Right hindlimb (tissue), 1 donor: ENCODE results near the gene L3MBTL4.
A peak's percentile ranks its signal among the peaks of the same experiment; 100 is the strongest.
"Not testable (repeated sequence)": the region's sequence is repeated elsewhere in the genome, so short reads cannot be mapped to it uniquely, and the experiment has no call there.

Experiments
- DNase-seq: peaks from one replicate; pipeline ENCODE4 v3.0.0-alpha.2; 2018

Gene L3MBTL4

DNA sequence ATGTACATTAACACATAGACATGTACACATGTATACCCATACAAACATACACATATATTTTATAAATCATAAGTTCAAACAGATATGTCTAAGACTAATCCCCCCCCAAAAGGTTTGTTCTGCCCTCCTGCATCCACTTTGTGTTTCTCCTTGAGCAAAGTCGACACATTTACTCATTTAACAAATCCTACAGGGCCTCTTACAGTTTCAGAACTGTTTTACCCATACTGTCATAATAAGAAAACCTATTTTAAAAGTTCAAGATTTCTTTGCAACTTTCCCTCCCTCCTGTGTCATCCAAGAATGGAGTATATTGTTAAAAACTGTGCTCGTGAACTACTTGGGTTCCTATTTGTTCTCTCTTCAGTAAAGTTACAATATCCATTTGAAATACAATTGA is 166.7 kb downstream of the L3MBTL4 start:
- DNase-seq: no peak

DNA sequence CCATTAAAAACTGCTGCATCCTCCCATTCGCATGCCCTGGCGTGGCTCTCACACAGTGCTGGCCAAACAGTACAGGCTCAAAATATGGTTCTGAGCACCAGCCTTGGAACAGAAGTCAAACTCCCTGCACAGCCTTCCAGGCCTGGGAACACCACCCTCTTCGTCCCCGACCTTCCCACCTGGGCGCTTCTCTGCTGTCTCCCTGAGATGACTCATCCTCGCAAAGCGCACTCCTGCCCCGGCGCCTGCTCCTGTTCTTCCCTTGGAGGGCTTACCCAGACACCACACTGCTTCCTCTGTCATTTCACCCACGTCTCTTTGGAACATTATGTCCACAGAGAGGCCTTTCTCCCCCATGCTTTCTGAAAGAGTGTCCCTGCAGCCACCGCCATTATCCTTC is 172.7 kb downstream of the L3MBTL4 start:
- DNase-seq: no peak

DNA sequence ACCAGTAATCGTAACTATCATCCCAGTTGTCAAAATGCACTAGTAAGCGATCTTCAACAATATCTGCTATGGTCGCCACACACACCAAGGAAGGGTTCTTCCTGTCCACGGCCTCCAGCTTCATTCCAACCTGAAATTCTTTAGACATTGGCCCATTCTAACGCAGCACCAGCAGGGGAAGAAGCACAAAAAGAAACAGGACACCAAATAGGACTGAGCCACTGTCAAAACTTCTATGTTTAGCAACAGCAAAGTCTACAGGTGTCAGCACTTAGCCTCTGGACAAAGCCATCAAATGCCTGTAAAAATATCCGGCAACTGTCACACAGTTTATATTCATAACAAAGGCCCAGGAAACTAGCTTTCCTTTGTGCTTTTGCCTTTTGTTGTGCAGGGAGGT is 175.0 kb downstream of the L3MBTL4 start:
- DNase-seq: no peak

DNA sequence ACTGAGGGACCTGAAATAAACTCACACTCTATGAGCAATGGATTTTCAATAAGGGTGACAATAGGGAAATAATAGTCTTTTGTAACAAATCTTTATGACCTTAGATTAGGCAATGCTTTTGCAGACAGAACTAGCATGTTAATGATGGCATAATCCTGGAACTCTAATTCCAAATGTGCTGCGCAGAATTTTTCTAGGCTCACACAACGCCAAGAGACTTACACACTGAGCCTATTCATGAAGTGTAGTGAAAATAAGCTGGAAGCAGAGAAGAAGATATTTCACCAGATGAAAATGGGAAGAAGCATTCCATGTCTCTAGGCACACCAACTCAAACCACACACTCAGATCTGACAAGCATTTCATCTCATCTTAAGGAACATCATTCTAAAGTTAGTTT is 178.5 kb downstream of the L3MBTL4 start:
- no peak for DNase-seq

DNA sequence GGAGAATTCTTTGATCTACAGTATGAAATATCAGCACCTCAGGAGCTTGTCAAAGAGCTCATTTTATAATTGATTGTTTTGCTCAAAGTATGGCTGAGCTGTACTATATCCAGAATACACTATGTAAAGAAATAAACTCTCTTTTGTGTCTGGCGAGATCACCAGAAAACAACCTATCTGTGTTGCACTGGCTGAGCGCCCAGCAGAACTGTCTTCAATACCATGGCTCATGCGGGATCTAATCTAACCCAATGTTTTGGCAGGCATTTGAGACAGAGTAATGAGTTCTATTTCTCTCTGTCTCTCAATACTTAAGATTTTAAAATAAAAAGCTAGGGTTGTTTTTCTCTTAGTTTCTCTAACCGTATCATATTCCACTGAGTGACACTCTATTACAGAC is 192.4 kb downstream of the L3MBTL4 start:
- no peak for DNase-seq

DNA sequence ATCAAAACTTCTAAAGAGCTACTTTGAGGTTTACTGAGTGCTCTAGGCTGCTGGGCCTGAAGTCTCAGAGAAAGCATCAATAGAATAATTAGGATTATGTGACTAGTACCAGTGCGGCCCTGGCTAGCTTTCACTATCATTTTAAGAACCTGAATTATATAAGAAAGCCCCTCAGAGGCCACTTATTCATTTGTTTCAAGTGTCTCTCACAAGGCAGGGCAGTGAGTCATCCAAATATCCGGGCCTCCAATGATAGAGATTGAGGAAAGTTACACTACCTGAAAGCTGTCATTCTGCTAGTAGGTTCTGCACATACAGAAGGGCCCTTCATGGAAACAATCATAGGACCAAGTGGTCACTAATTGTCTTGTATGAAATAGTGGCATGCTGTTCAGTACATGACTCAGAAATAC is 193.1 kb downstream of the L3MBTL4 start:
- no peak for DNase-seq

DNA sequence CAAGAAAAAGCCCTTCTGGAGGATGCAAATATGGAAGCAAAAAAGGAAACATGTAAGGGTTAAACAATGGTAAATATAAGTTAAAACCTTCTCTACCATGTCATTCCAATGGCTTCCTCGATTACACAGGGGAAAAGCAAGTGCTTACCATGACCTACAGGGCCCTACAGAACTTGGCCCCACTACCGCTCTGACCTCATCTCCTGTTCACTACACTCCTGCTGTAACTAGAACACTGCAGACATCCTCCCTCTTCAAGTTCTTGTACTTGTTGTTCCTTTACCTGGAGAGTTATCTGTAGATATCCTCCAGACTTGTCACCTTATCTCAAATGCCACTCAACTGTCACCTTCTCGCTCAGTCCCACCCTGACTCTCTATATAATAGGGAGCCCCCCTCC is 194.6 kb downstream of the L3MBTL4 start:
- no peak for DNase-seq

DNA sequence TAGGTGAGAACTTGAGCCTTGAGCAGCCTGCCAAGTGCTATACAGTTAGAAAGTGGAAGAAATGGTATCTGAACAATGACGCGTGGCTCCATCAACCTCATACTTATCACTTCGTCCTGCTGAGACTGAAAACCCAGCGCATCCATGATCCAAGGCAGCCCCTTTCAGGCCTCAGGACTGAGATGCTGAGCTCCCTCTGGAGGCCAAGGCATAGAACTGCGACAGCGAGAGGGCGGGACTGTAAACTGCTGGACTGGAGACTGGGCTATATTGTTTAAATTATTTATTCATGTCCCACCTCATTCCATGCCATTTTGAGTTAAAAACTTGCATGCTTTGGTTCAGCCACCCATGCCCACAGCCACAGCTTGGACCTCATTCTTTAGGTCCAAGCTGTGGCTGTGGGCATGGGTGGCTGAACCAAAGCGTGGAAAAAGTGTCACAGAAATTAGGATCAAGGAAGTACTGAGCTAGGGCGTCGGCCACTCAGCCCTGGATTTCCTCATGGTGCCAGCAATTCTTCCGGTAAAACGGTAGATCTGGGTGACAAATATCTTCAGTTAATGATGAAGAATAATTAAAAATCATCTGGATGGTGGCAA is 195.5 kb downstream of the L3MBTL4 start:
- DNase-seq: peak; percentile 39

DNA sequence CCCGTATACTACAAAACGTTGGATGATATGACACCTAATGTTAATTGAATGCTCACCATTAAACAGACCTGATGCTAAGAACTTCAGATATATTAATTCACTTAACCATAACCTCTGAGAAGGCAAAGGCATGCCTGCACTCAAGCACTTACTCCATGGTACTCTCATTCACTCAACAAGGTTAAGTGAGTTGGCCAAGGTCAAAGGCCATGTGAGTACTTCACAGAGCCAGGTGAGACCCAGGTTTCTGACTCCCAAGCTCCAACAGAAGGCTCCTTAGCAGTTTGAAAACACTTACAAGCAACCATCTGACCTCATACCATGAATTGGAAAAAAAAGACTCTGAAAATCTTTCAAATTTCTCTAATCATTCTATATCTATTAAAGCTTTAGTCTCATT is 198.8 kb downstream of the L3MBTL4 start:
- DNase-seq: no peak

DNA sequence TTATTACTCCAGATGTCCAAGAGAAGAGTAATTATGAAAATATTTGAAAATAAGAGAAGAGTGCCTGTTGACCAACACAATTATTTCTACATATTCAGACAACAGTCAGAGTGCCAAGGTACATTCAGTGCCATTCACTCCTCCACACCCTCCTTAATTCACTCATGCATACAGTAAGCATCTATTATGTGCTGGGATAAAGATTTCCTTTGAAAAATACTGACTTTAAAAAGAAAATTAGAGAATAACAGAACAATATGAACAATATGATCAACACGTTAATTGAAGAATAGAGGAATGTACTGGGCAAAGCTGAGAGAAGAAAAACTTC is 203.6 kb downstream of the L3MBTL4 start:
- DNase-seq: no peak

DNA sequence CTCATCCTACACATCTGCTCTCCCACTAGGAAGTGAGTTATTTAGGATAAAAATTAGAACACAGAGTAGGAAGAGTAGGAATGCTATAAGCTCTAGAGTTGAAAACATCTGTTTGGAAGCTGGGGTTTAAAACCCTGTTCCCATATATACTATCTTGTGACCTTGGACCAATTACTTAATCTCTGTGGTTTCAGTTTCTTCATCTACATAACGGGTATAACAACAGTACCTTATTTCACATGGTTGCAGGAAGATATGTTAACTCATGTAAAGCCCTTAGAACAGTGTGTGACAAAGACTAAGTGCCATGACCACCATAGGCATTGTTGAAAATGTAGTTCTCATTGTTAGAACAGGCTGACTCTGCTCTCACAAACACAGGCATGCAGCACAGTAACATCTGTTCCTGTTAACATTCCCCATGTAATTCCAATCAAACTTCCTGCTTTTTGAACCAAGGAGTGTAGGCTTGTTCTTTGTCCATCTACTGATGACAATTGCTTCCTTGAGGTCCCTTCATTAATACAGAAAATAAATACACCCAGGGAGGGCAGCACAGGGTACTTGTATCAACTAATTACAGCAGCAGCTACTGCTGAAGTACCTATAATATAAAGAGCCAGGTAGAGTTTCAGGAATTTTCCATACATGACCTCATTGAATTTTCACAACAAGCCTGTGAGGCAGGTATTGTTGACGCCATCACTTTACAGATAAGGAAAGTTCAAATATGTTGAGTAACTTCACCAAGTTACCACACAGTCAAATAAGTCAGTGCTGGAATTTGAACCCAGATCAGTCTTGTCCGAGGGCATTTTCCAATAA is 204.2 kb downstream of the L3MBTL4 start:
- no peak for DNase-seq

DNA sequence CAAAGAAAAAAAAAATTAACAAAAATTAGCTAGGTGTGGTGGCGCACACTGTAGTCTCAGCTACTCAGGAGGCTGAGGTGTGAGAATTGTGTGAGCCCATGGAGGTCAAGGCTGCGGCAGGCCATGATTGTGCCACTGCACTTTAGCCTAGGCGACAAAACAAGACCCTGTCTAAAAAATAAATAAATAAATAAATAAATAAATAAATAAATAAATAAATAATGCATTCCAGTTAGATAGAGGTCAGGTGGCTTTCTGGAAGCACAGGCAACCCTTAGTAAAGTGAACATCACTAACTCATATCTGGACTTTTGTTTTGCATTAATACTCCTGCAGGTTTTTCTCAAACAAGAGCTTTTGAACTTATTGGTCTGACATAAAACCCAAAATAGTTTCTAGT is 206.8 kb downstream of the L3MBTL4 start:
- DNase-seq: no peak

DNA sequence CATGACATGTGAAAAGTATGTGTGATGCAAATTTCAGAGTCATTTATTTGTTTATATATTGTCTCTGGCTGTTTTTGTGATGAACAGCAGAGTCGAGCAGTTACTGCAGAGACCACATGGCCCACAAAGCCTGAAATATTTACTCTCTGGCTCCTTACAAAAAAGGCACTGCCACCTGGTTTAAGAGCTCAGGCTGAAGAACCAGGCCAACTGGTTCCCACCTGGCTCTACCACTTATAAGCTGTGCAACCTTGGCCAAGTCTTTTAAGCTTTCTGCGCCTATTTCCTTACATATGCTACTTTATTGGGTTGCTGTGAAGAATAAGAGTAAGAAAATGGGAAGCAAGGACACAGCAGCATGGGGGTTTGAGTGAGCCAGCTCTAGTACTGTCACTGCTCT is 207.6 kb downstream of the L3MBTL4 start:
- no peak for DNase-seq

DNA sequence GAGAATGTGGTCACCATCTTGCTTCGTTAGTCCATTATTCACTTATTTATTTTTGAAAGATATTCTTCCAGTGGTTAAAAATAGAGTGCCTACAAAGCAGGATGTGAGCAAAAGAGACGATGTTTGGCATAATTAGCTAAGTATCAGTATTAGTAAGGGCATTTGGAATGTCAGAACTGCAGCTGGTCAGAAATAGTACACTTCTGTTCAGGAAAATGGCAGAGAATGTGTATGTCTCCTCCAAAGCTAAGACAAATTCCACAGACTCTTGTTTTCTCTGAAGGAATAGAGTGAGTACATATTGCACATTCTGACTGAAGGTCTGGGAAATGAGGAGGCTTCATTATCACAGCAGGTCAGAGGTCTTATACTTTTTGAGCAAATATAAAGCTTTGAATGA is 209.0 kb downstream of the L3MBTL4 start:
- no peak for DNase-seq

DNA sequence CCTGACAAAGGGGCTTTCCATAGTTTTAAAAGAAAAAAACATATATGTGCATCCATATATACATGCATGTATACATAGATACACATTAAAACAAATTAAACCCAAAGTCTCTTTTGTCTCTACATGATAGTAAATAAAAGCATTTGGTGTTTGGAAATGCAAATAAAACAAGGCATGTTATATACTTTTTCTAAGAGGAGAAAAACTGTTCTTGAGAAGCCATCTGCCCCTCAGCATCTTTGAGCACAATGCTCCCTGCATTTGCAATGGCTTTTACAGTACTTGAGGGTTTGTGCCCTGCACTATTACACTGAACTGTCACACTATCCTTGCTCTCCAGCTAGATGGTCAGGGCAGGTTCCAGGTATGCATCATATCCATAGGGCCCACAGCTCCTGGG is 210.2 kb downstream of the L3MBTL4 start:
- DNase-seq: no peak

DNA sequence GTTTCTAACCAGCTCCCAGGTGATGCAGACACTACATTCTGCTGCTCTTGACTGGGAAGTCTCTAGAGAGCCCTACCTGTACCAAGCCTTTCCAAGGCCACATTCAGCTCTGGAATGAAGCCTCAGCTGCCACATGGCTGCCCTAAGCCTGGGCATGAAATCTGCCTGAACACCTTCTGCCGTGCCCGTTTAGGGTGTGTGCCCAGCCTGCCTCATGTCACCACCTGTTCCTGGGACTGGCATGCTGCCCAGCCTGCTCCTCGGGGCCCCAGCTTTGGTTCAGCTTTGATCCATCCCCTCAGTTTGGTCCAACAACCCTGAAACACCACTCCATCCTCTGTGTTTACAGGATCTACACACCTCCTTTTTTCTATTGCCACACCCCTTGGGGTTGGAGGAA is 210.9 kb downstream of the L3MBTL4 start:
- DNase-seq: no peak

DNA sequence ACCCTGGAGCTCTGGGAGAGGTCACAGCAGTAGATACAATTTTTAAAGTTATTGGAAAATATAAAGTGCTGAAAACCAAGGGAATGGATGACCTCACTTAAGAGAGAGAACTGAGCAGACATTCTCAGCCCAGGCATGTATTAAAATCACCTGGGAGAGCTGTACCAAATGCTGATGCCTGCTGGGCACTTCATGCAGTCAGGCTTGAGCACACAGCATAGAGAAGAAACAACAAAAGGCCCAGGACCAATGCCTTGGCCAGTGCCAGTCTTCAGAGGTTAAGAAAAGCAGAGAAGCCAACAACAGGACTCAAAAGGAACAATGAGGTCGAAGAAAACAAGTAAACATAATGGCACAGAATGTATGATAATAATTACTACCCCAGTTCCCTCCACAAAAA is 211.8 kb downstream of the L3MBTL4 start:
- DNase-seq: no peak

DNA sequence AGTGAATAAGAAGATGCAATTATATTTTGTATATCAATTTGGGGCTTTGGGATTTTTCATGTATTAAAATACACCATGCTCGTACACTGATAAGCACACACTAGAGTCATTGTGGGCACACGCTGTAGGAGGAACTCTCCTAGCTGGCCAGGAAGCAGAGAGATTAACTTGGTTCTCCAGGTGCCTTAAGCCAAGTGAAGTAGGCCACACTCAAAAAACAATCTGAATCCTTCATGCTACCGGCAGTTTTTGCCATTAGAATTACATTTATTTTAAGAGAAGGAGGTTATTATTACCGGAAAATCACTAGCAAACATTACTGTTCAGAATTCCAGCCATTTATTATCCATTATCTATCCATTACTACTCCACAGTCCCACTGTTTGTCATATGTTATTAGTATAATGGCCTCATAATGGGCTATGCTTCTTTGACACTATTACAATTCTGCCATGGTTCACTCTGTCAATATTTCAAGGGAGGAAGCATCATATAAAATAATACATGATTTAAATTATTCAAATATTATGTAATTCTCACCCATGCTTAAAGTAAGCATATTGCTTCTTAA is 214.4 kb downstream of the L3MBTL4 start:
- no peak for DNase-seq

DNA sequence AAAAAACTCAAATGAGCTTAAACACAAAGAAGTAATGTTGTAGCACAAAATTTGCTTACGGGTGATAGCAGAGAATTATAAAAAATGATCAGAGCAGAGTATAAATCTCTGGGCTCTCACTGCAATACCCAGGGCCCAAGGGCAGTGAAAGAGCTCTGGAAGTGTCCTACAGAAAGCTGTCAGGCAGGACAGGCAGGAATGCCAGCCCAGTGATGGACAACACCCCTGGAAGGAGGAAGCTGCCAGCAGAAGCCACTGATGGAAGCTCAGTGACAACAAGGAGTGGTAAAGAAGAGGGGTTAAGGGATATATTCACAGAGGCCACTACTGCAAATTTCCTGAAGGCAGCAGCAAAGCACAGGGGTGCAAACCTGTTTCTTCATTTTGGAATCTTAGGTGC is 214.9 kb downstream of the L3MBTL4 start:
- DNase-seq: no peak

DNA sequence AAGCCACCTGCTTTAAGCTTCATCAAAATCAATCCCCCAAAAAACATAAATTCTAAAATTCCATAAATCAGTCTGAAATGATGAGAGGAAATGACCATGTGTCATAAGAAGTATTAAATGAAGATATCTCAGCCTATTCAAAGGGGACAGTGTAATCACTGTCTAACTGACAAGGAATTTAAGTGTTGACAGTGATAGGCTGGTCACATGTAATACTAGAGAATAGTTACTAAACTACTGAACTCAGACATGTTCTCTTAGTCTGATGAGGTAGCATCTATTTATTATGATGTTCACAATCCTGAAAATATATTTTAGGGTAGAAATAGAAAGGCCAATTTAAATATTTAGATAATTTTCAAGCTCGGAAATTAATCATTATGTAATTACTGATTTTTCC is 216.1 kb downstream of the L3MBTL4 start:
- no peak for DNase-seq

DNA sequence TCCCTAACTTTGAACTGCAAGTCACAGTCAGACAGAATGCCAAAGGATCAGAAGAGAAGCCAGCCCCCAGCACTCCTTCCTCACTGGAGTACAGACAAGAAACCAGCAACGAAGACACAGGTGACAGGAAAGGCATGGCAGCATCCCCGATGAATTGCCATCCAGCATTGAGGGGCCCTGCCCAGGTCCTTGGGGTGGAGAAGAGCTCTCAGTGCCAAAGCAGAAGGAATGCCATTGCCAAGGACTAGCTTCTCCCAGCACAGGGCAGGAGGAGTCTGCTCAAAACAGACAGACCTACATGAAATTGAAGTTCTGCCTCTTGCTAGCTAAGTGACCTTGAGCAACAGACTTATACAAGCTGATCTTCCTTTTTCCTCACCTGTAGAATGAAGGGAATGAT is 220.1 kb downstream of the L3MBTL4 start:
- DNase-seq: no peak

DNA sequence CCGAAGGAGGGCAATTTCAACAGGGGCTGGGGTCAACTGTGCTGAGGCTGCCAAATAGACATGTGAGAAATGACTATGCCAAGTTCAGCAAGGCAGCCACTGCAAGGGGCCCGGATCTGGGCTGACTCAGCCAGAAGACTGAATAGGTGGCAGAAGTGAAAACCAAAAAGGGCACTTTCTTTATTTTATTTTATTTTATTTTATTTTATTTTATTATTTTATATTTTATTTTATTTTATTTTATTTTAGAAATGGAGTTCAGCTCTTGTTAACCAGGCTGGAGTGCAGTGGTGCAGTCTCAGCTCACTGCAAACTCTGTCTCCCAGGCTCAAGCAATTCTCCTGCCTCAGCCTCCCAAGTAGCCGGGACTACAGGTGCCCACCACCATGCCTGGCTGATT is 228.9 kb downstream of the L3MBTL4 start:
- not testable (repeated sequence) for DNase-seq

DNA sequence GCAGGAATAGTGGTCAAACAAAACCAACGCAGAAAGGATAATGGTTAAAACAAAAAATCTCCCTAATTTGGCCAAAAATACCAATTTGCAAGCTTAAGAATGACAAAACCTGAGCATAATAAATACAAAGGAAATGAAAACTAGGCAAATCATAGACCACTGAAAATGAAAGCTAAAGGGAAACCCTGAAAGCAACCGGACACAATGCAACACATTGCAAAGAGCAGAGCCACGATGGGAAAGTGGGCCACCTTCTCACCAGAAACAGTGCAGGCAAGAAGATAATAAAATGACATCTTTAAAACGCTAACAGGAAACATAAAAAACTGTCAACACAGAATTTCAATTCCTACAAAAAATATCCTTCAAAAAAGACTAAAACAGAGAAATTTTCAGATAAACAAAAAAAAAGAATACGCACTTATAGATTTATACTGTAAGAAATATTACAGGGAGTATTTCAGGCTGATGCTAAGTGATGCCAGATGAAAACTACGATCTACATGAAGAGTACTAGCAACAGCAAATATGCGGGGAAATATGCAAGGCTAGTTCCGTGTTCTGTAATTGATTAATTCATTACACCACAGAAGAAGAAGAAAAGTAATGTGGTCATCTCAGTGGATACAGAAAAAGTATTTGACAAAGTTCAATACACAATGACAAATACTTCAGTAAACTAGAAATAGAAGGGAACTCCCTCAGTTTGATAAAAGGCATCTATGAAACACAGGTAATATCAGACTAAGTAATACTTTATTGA is 239.5 kb downstream of the L3MBTL4 start:
- no peak for DNase-seq

DNA sequence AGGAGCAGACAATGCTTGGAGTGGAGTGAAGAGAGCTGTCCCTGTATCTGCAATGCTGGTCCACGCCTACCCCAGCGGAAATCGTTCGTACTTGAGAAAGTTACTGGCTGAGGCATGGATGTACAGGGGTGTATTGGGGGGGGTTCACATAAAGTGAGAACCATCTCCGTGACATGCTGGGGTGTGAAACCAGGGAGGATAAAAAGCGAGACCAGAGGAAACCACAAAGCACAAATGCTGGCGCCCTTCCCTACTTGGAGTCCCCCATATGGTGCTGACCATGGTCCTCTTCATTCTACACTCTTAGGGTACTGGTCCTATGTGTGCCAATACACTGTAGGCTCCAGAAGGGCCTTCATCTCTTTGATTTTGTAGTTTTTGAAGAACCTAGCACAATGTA is 244.1 kb downstream of the L3MBTL4 start:
- no peak for DNase-seq
